Measurements from ENCODE around the gene DCBLD2. TPM values are rescaled to one million over a fixed set of nuclear protein-coding genes. Genes with fewer than 3 reads are reported as not detected.

The DCBLD2 gene
- total RNA-seq, 1 experiment from 2014 or later, result 33.6 TPM

DNA sequence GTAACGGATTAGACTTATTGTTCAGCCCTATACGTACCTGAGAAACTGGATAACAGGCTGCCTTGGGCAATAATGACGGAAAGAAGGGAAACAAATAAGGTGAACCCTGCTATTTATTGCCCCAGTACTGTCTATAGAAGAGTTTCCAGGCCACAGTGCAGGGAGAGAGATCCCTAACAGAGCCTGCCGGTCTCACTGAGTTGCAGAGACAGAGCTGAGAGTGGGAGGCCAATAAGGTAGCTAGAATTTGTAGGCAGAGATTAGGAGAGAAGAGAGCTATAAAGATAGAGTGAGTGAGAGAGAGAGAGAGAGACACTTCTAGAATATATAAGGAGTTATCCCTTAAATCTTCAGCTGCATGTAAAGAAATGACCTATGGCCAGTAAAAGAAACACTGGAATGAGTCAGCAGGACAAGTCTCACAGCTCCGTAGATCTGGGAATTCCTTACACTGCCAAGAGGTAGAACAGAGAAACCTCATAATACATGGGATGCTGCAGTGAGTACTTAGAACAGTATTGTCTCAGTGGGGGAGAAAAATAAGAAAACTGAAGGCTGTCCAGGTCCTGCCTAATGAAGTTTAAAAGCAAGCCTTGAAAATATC, 86.6 kb downstream of the DCBLD2 start:
- intact Hi-C loops (cut with micrococcal nuclease; ENCODE audit: unreplicated experiment), result loop anchor here (5.0 to 10.0 kb wide), 2 partner anchors 468 to 780 kb away; partner anchors contain the start of gene GABRR3

DNA sequence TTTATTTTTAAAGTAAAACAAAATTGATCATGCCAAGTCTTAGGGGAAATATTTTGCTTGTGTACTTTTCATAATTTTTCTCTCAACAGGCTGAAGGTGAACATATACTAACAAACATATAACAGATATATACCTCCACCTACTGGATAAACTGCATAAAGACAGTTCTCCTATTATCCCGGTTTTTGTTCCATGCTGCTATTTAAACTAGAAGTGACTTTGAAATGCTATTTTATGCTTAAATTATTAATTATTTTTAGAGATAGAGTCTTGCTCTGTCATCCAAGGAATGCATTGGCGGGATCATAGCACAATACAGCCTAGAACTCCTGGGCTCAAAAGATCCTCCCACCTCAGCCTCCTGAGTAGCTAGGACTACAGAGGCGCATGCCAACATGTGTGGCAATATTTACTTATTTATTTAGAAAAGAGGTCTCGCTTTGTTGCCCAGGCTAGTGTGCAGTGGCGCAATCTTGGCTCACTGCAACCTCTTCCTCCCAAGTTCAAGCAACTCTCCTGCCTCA, 88.6 kb downstream of the DCBLD2 start:
- Histone ChIP-seq H3K4me3 (ENCODE audit: low read depth, low read length, poor library complexity, severe bottlenecking) (no peak overlapping the region), H3K27me3 (replicated peaks; ENCODE audit: insufficient read depth, low read depth, low read length, poor library complexity) (no peaks in the 10 kb centered on the region), H3K36me3 (ENCODE audit: insufficient read depth, low read length, poor library complexity, severe bottlenecking) (peaks cover 11% of the 10 kb centered on the region), H3K27ac (ENCODE audit: low read depth, low read length, poor library complexity, severe bottlenecking) (no peak overlapping the region), H3K9me3 (ENCODE audit: low read depth, low read length, poor library complexity, severe bottlenecking) (no peaks in the 10 kb centered on the region), H3K4me1 (ENCODE audit: insufficient read depth, low read length, poor library complexity, severe bottlenecking) (peaks cover 4% of the 10 kb centered on the region)
- intact Hi-C loops (cut with micrococcal nuclease; ENCODE audit: unreplicated experiment), result loop anchor here (1.0 to 10.0 kb wide), 3 partner anchors 216 to 778 kb away; partner anchors contain the start of gene GABRR3
- no TSS peak for BruUV-seq (replicated peaks)
- TF ChIP-seq, protein P1, sequence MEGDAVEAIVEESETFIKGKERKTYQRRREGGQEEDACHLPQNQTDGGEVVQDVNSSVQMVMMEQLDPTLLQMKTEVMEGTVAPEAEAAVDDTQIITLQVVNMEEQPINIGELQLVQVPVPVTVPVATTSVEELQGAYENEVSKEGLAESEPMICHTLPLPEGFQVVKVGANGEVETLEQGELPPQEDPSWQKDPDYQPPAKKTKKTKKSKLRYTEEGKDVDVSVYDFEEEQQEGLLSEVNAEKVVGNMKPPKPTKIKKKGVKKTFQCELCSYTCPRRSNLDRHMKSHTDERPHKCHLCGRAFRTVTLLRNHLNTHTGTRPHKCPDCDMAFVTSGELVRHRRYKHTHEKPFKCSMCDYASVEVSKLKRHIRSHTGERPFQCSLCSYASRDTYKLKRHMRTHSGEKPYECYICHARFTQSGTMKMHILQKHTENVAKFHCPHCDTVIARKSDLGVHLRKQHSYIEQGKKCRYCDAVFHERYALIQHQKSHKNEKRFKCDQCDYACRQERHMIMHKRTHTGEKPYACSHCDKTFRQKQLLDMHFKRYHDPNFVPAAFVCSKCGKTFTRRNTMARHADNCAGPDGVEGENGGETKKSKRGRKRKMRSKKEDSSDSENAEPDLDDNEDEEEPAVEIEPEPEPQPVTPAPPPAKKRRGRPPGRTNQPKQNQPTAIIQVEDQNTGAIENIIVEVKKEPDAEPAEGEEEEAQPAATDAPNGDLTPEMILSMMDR (conservative IDR thresholded peaks at IDR 0.05; ENCODE audit: low read depth, low read length), result peak; percentile 74
- TF ChIP-seq EZH2 (IDR thresholded peaks at IDR 0.05; ENCODE audit: borderline replicate concordance, low read depth, low read length, poor library complexity, severe bottlenecking), result no peak
- POLR2A ChIA-PET (ENCODE audit: low non-redundant PET), result no interaction called here
- DNase-seq (ENCODE audit: low spot score), result peak; percentile 52
- CTCF ChIA-PET, result interaction anchor here (1.3 to 2.8 kb wide), 2 partner anchors 211 to 216 kb away, joined by 3 to 9 read pairs; no protein-coding TSS in a partner anchor

More for the DNA sequence above, 86.6 kb downstream of the DCBLD2 start:
- no peak overlapping the region for H3K27ac ChIP-seq (ENCODE audit: low read depth, low read length, poor library complexity, severe bottlenecking)
- H3K9me3 ChIP-seq (ENCODE audit: low read depth, low read length, poor library complexity, severe bottlenecking), result no peaks in the 10 kb centered on the region
- no peak for DNase-seq (ENCODE audit: low spot score)
- CTCF ChIA-PET, result interaction anchor here (0.8 to 2.8 kb wide), 3 partner anchors 9 to 213 kb away, joined by 3 to 9 read pairs (median 3); no protein-coding TSS in a partner anchor
- TF ChIP-seq, protein P1 (conservative IDR thresholded peaks at IDR 0.05; ENCODE audit: low read depth, low read length), result no peak
- TF ChIP-seq EZH2 (IDR thresholded peaks at IDR 0.05; ENCODE audit: borderline replicate concordance, low read depth, low read length, poor library complexity, severe bottlenecking), result no peak
- BruUV-seq (replicated peaks), result no TSS peak
- H3K4me1 ChIP-seq (ENCODE audit: insufficient read depth, low read length, poor library complexity, severe bottlenecking), result peaks cover 4% of the 10 kb centered on the region
- peaks cover 9% of the 10 kb centered on the region for H3K36me3 ChIP-seq (ENCODE audit: insufficient read depth, low read length, poor library complexity, severe bottlenecking)
- H3K27me3 ChIP-seq (replicated peaks; ENCODE audit: insufficient read depth, low read depth, low read length, poor library complexity), result no peaks in the 10 kb centered on the region
- POLR2A ChIA-PET (ENCODE audit: low non-redundant PET), result no interaction called here
- H3K4me3 ChIP-seq (ENCODE audit: low read depth, low read length, poor library complexity, severe bottlenecking), result no peak overlapping the region

DNA sequence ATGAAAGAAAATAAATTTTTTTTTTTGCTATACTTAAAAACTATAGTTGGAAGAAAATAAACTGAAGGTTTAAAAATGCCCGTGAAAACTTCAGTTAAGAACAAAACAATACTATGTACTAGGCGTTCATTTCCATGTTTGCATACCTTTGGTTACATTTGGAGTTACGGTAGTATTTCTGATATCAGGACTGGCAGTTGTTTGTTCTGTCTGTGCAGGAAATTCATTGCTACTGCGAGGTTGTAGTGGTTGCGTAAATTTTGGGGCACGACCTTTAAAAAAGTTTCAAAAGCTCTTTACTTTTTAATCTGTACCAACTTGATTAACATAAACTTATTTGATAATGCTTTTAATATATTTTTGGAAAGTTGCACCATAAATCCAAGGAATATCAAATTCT, 90.4 kb downstream of the DCBLD2 start:
- no peak for DNase-seq (ENCODE audit: low spot score)
- BruUV-seq (replicated peaks), result no TSS peak
- Histone ChIP-seq H3K4me3 (ENCODE audit: low read depth, low read length, poor library complexity, severe bottlenecking) (no peak overlapping the region), H3K4me1 (ENCODE audit: insufficient read depth, low read length, poor library complexity, severe bottlenecking) (no peaks in the 10 kb centered on the region), H3K27me3 (replicated peaks; ENCODE audit: insufficient read depth, low read depth, low read length, poor library complexity) (no peaks in the 10 kb centered on the region), H3K27ac (ENCODE audit: low read depth, low read length, poor library complexity, severe bottlenecking) (no peak overlapping the region), H3K36me3 (ENCODE audit: insufficient read depth, low read length, poor library complexity, severe bottlenecking) (peaks cover 16% of the 10 kb centered on the region), H3K9me3 (ENCODE audit: low read depth, low read length, poor library complexity, severe bottlenecking) (no peaks in the 10 kb centered on the region)
- CTCF ChIA-PET, result no interaction called here
- intact Hi-C loops (cut with micrococcal nuclease; ENCODE audit: unreplicated experiment), result loop anchor here (5.0 to 10.0 kb wide), 2 partner anchors 464 to 776 kb away; partner anchors contain the start of gene GABRR3
- POLR2A ChIA-PET (ENCODE audit: low non-redundant PET), result no interaction called here
- no peak for TF ChIP-seq EZH2 (IDR thresholded peaks at IDR 0.05; ENCODE audit: borderline replicate concordance, low read depth, low read length, poor library complexity, severe bottlenecking)
- TF ChIP-seq, protein P1 (conservative IDR thresholded peaks at IDR 0.05; ENCODE audit: low read depth, low read length), result no peak
